K562 (cell line): ENCODE measurements around the gene UBXN11. TPM values are rescaled to one million over a fixed set of nuclear protein-coding genes. Genes with fewer than 3 reads are reported as not detected.

Experiments
- HCFC1 ChIP-seq: IDR thresholded peaks from 2 replicates; pipeline ENCODE4 v1.6.1; 2012; ENCODE audit warnings: low read depth, low read length, improper control_type of control experiment
- NEUROD1 ChIP-seq: fragments of 150-350 bp; IDR thresholded peaks from 2 replicates; pipeline ENCODE4 v1.6.1; 2014; ENCODE audit warnings: borderline replicate concordance, low read length, low read depth; ENCODE audit not compliant: partially characterized antibody
- PKNOX1 ChIP-seq: fragments of 450-650 bp; IDR thresholded peaks from 2 replicates; pipeline ENCODE4 v1.6.1; 2016
- POLR2AphosphoS5 ChIP-seq: IDR thresholded peaks from 2 replicates; pipeline ENCODE4 v1.6.1; 2011; ENCODE audit warnings: mild to moderate bottlenecking, low read depth, low read length, moderate library complexity; ENCODE audit not compliant: control insufficient read depth, insufficient read depth
- TSHZ1 ChIP-seq: fragments of 250-450 bp; sonication (Bioruptor Pico); IDR thresholded peaks from 2 replicates; pipeline ENCODE4 v1.4.0; 2020; ENCODE audit warnings: mild to moderate bottlenecking, moderate library complexity
- ZNF124 ChIP-seq: sonication (generic); formaldehyde crosslinking; IDR thresholded peaks from 2 replicates; pipeline ENCODE4 v1.8.1; 2022; ENCODE audit warnings: missing genetic modification reagents
- ZNF140 ChIP-seq: fragments of 250-450 bp; sonication (Bioruptor Pico); IDR thresholded peaks from 2 replicates; pipeline ENCODE4 v1.8.0; 2021; ENCODE audit warnings: moderate library complexity, mild to moderate bottlenecking, inconsistent platforms
- polyA plus RNA-seq, 8 experiments: library from polyadenylated mRNA; depleted of rRNA in 4 of 8; stranded (reverse) in 5 of 8; unstranded in 3 of 8; fragments of >200 nt; fragmentation: Nextera tagmentation in 2 of 8; fragmentation: Illumina TruSeq in 1 of 8; extraction: Ambion mirVana in 2 of 8; extraction: Trizol in 1 of 8; gene quantifications; 2 replicates each; pipeline versions ENCODE4 v1.2.1 to v1.2.3, GENCODE V29; 2011 to 2014; ENCODE audit warnings: inconsistent platforms in 1 of 8, missing spikeins in 1 of 8
- total RNA-seq, 7 experiments: library from RNA; depleted of rRNA in 6 of 7; stranded (reverse); fragments of >200 nt in 6 of 7; fragmentation: Illumina TruSeq in 2 of 7; extraction: Trizol in 2 of 7; gene quantifications; 2 replicates each; pipeline versions ENCODE4 v1.2.1 to v1.2.3, GENCODE V29; 2011 to 2021; ENCODE audit warnings: low replicate concordance in 1 of 7
- TF ChIP-seq, protein P1 (sequence below): fragments of 450-650 bp; IDR thresholded peaks from 2 replicates; pipeline ENCODE4 v1.6.1; 2016; ENCODE audit warnings: mild to moderate bottlenecking, moderate library complexity

Gene UBXN11
- total and polyA plus RNA-seq, 9 of the 15 experiments (the other 6 are each of a cell fraction or from before 2014, with no cell fraction given): 0.48 to 34.3 (median 11.3) TPM

- TF ChIP-seq, protein P1, sequence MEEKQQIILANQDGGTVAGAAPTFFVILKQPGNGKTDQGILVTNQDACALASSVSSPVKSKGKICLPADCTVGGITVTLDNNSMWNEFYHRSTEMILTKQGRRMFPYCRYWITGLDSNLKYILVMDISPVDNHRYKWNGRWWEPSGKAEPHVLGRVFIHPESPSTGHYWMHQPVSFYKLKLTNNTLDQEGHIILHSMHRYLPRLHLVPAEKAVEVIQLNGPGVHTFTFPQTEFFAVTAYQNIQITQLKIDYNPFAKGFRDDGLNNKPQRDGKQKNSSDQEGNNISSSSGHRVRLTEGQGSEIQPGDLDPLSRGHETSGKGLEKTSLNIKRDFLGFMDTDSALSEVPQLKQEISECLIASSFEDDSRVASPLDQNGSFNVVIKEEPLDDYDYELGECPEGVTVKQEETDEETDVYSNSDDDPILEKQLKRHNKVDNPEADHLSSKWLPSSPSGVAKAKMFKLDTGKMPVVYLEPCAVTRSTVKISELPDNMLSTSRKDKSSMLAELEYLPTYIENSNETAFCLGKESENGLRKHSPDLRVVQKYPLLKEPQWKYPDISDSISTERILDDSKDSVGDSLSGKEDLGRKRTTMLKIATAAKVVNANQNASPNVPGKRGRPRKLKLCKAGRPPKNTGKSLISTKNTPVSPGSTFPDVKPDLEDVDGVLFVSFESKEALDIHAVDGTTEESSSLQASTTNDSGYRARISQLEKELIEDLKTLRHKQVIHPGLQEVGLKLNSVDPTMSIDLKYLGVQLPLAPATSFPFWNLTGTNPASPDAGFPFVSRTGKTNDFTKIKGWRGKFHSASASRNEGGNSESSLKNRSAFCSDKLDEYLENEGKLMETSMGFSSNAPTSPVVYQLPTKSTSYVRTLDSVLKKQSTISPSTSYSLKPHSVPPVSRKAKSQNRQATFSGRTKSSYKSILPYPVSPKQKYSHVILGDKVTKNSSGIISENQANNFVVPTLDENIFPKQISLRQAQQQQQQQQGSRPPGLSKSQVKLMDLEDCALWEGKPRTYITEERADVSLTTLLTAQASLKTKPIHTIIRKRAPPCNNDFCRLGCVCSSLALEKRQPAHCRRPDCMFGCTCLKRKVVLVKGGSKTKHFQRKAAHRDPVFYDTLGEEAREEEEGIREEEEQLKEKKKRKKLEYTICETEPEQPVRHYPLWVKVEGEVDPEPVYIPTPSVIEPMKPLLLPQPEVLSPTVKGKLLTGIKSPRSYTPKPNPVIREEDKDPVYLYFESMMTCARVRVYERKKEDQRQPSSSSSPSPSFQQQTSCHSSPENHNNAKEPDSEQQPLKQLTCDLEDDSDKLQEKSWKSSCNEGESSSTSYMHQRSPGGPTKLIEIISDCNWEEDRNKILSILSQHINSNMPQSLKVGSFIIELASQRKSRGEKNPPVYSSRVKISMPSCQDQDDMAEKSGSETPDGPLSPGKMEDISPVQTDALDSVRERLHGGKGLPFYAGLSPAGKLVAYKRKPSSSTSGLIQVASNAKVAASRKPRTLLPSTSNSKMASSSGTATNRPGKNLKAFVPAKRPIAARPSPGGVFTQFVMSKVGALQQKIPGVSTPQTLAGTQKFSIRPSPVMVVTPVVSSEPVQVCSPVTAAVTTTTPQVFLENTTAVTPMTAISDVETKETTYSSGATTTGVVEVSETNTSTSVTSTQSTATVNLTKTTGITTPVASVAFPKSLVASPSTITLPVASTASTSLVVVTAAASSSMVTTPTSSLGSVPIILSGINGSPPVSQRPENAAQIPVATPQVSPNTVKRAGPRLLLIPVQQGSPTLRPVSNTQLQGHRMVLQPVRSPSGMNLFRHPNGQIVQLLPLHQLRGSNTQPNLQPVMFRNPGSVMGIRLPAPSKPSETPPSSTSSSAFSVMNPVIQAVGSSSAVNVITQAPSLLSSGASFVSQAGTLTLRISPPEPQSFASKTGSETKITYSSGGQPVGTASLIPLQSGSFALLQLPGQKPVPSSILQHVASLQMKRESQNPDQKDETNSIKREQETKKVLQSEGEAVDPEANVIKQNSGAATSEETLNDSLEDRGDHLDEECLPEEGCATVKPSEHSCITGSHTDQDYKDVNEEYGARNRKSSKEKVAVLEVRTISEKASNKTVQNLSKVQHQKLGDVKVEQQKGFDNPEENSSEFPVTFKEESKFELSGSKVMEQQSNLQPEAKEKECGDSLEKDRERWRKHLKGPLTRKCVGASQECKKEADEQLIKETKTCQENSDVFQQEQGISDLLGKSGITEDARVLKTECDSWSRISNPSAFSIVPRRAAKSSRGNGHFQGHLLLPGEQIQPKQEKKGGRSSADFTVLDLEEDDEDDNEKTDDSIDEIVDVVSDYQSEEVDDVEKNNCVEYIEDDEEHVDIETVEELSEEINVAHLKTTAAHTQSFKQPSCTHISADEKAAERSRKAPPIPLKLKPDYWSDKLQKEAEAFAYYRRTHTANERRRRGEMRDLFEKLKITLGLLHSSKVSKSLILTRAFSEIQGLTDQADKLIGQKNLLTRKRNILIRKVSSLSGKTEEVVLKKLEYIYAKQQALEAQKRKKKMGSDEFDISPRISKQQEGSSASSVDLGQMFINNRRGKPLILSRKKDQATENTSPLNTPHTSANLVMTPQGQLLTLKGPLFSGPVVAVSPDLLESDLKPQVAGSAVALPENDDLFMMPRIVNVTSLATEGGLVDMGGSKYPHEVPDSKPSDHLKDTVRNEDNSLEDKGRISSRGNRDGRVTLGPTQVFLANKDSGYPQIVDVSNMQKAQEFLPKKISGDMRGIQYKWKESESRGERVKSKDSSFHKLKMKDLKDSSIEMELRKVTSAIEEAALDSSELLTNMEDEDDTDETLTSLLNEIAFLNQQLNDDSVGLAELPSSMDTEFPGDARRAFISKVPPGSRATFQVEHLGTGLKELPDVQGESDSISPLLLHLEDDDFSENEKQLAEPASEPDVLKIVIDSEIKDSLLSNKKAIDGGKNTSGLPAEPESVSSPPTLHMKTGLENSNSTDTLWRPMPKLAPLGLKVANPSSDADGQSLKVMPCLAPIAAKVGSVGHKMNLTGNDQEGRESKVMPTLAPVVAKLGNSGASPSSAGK: peak; percentile 73
- TF ChIP-seq POLR2AphosphoS5: peak; percentile 89
- TF ChIP-seq NEUROD1: peak; percentile 90
- no peak for TF ChIP-seq ZNF140
- no peak for TF ChIP-seq ZNF124
- TF ChIP-seq HCFC1: peak; percentile 17; the same call in 1 of the 2 replicates
- TF ChIP-seq TSHZ1 (CRISPR knock-in tag): peak; percentile 12; the same call in 1 of the 2 replicates
- peak; percentile 34; the same call in 1 of the 2 replicates for TF ChIP-seq PKNOX1
Measured at GRCh38 chr1:26233903-26234643, 72.4 kb downstream of the UBXN11 start, which contains the start of gene CEP85 (continued).
